Measurements from ENCODE around the gene RFC5.
"Not testable (repeated sequence)": the region's sequence is repeated elsewhere in the genome, so short reads cannot be mapped to it uniquely, and the experiment has no call there.

GRCh38 chr12:118081521-118081920, 65.0 kb downstream of the RFC5 start:
- TF ChIP-seq POLR2A, CTCF (IDR thresholded peaks at IDR 0.05): not testable (repeated sequence)
